ENCODE data around the gene PPM1B. TPM values are rescaled to one million over a fixed set of nuclear protein-coding genes. Genes with fewer than 3 reads are reported as not detected.
A peak's percentile ranks its signal among the peaks of the same experiment; 100 is the strongest.
"Not testable (repeated sequence)": the region's sequence is repeated elsewhere in the genome, so short reads cannot be mapped to it uniquely, and the experiment has no call there.

The PPM1B gene
- total and polyA plus RNA-seq, 9 of the 15 experiments (the other 6 are each of a cell fraction or from before 2014, with no cell fraction given), result 8.9 to 44.0 (median 28.6) TPM

- H3K27ac ChIP-seq (ENCODE audit: extremely low read depth, low read depth, low read length); H2AFZ ChIP-seq (ENCODE audit: low read depth, low read length); intact Hi-C loops (cut with micrococcal nuclease); CTCF ChIA-PET (ENCODE audit: low intra/inter-chr PET ratio); H3K4me1 ChIP-seq (replicated peaks in 1 of 2; ENCODE audit: control insufficient read depth in 2 of 2, insufficient read depth in 2 of 2, low read length in 2 of 2); BruUV-seq (replicated peaks); DNase-seq (ENCODE audit: extremely low read depth in 1 of 4, low spot score in 3 of 4); H3K27me3 ChIP-seq (ENCODE audit: control insufficient read depth in 2 of 2, insufficient read depth in 2 of 2, low read length in 2 of 2); H3K9me3 ChIP-seq (replicated peaks; ENCODE audit: control insufficient read depth, insufficient read depth, low read depth, low read length); ATAC-seq; in situ Hi-C loops (cut with MboI); H3K36me3 ChIP-seq (ENCODE audit: control insufficient read depth, insufficient read depth, low read length); FAIRE-seq; H3K9me1 ChIP-seq (ENCODE audit: control insufficient read depth, insufficient read depth, low read length): not testable (repeated sequence)
- H4K20me1 ChIP-seq (replicated peaks; ENCODE audit: control insufficient read depth, insufficient read depth, low read length), result peaks cover 20% of the 10 kb centered on the region; the same call in 1 of the 2 replicates
- POLR2A ChIA-PET, result interaction anchor here (1.3 to 4.6 kb wide), 2 partner anchors 11 to 14 kb away, joined by 3 to 28 read pairs; no protein-coding TSS in a partner anchor
- peak in 1 of 2 experiments; percentile 30; a peak in 1 of 4 replicates for TF ChIP-seq KDM1A (IDR thresholded peaks at IDR 0.05)
- peak overlapping the region; percentile 94 for H3K4me3 ChIP-seq
- peak overlapping the region in 1 of 2 experiments; percentile 89; a peak in 1 of 4 replicates for H3K9ac ChIP-seq (ENCODE audit: insufficient read depth in 1 of 2, low read depth in 2 of 2, low read length in 2 of 2)
- H3K79me2 ChIP-seq (ENCODE audit: control insufficient read depth, insufficient read depth, low read length), result peaks cover 76% of the 10 kb centered on the region
- peak overlapping the region; percentile 45 for H3K4me2 ChIP-seq (ENCODE audit: insufficient read depth, low read length)
- 45% methylated on average over 8 of the region's 8 CpGs for WGBS (ENCODE audit: insufficient coverage, low coverage, missing lambda C conversion rate)
These were observed 2.8 kb downstream of the PPM1B start for GRCh38 chr2:44171442-44171841.

- H3K79me2 ChIP-seq (ENCODE audit: control insufficient read depth, insufficient read depth, low read length), result peaks cover 87% of the 10 kb centered on the region
- no peak overlapping the region for H3K9ac ChIP-seq (ENCODE audit: insufficient read depth in 1 of 2, low read depth in 2 of 2, low read length in 2 of 2)
- ATAC-seq (no peak), FAIRE-seq (no peak), DNase-seq (ENCODE audit: extremely low read depth in 1 of 4, low spot score in 3 of 4) (no peak)
- H3K27me3 ChIP-seq (ENCODE audit: control insufficient read depth in 2 of 2, insufficient read depth in 2 of 2, low read length in 2 of 2), result no peaks in the 10 kb centered on the region
- no peak overlapping the region for H3K4me3 ChIP-seq
- in situ Hi-C loops (cut with MboI), result no loop called here
- no peak overlapping the region for H3K27ac ChIP-seq (ENCODE audit: extremely low read depth, low read depth, low read length)
- peaks cover 9% of the 10 kb centered on the region; the same call in 2 of the 3 replicates for H3K36me3 ChIP-seq (ENCODE audit: control insufficient read depth, insufficient read depth, low read length)
- intact Hi-C loops (cut with micrococcal nuclease), result no loop called here
- H3K4me1 ChIP-seq (replicated peaks in 1 of 2; ENCODE audit: control insufficient read depth in 2 of 2, insufficient read depth in 2 of 2, low read length in 2 of 2), result peaks cover 4 to 7% of the 10 kb centered on the region in 2 experiments; a peak in 4 of 5 replicates
- POLR2A ChIA-PET, result interaction anchor here (1.0 kb wide), 1 partner anchor 9 kb away, joined by 6 read pairs; no protein-coding TSS in a partner anchor
- H3K9me1 ChIP-seq (ENCODE audit: control insufficient read depth, insufficient read depth, low read length), result no peaks in the 10 kb centered on the region
- BruUV-seq (replicated peaks), result no TSS peak
- no peak overlapping the region for H3K4me2 ChIP-seq (ENCODE audit: insufficient read depth, low read length)
- H3K9me3 ChIP-seq (replicated peaks; ENCODE audit: control insufficient read depth, insufficient read depth, low read depth, low read length), result no peaks in the 10 kb centered on the region
- no peak overlapping the region for H2AFZ ChIP-seq (ENCODE audit: low read depth, low read length)
- 90% methylated on average over 3 of the region's 4 CpGs for WGBS (ENCODE audit: insufficient coverage, low coverage, missing lambda C conversion rate)
- H4K20me1 ChIP-seq (replicated peaks; ENCODE audit: control insufficient read depth, insufficient read depth, low read length), result peaks cover 20% of the 10 kb centered on the region; the same call in 1 of the 2 replicates
- CTCF ChIA-PET (ENCODE audit: low intra/inter-chr PET ratio), result no interaction called here
- TF ChIP-seq ZNF316 (IDR thresholded peaks at IDR 0.05) (no peak), NR2C2 (CRISPR knock-in tag; IDR thresholded peaks at IDR 0.05) (no peak), NR2C2 (tag; IDR thresholded peaks at IDR 0.05) (no peak), PTRF (tag; IDR thresholded peaks at IDR 0.05) (no peak), HBP1 (CRISPR knock-in tag; IDR thresholded peaks at IDR 0.05) (no peak), ZNF699 (CRISPR knock-in tag; IDR thresholded peaks at IDR 0.05; ENCODE audit: insufficient replicate concordance) (no peak), TSHZ1 (CRISPR knock-in tag; IDR thresholded peaks at IDR 0.05) (no peak), RBM25 (IDR thresholded peaks at IDR 0.05; ENCODE audit: low read depth, low read length, severe bottlenecking) (peak; percentile 25), HMG20B (CRISPR knock-in tag; IDR thresholded peaks at IDR 0.05) (no peak), ZNF121 (CRISPR knock-in tag; conservative IDR thresholded peaks at IDR 0.05) (peak; percentile 40)
These were observed 3.9 kb downstream of the PPM1B start for GRCh38 chr2:44172576-44172975.

Data from K562 (cell line).